Body of pancreas (tissue), 4 donors: Measurements from ENCODE around the gene RTRAF.

Source experiments
- POLR2A ChIP-seq, 3 donors: fragments of 450-650 bp; IDR thresholded peaks; one replicate each; pipeline ENCODE4 v1.6.1; 2016; ENCODE audit warnings: antibody characterized with exemption in 3 of 3, mild to moderate bottlenecking in 2 of 3
- TF ChIP-seq, protein P1 (sequence below), 7 experiments: fragments of 450-650 bp in 4 of 7; fragments of 200-600 bp in 3 of 7; sonication (generic) in 3 of 7; IDR thresholded peaks; one replicate each; pipeline ENCODE4 v1.5.1; 2016 to 2019; ENCODE audit warnings: antibody characterized with exemption in 7 of 7

DNA sequence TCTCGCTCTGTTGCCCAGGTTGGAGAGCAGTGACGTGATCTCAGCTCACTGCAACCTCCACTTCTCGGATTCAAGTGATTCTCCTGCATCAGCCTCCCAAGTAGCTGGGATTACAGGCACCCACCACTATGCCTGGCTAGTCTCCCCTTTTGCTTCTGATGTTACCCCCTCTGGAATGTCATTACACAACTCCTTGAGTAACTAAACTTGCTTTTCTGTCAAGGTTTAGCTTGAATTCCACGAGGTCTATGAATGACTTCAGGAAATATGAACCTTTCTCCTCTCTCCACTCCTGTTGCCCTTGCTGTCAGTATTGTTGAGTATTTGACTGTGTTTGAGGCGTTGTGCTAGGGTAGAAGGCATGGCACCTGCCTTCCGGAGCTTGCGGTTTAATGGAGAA lies 16.8 kb upstream of the RTRAF start:
- TF ChIP-seq POLR2A (IDR thresholded peaks at IDR 0.05) = no peak
- TF ChIP-seq, protein P1, sequence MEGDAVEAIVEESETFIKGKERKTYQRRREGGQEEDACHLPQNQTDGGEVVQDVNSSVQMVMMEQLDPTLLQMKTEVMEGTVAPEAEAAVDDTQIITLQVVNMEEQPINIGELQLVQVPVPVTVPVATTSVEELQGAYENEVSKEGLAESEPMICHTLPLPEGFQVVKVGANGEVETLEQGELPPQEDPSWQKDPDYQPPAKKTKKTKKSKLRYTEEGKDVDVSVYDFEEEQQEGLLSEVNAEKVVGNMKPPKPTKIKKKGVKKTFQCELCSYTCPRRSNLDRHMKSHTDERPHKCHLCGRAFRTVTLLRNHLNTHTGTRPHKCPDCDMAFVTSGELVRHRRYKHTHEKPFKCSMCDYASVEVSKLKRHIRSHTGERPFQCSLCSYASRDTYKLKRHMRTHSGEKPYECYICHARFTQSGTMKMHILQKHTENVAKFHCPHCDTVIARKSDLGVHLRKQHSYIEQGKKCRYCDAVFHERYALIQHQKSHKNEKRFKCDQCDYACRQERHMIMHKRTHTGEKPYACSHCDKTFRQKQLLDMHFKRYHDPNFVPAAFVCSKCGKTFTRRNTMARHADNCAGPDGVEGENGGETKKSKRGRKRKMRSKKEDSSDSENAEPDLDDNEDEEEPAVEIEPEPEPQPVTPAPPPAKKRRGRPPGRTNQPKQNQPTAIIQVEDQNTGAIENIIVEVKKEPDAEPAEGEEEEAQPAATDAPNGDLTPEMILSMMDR (IDR thresholded peaks at IDR 0.05) = no peak
